ENCODE measurements around the gene PFKFB3.

The PFKFB3 gene

GRCh38 chr10:6226216-6226615 is 23.5 kb downstream of the PFKFB3 start:
- Histone ChIP-seq H3K27ac (no peak overlapping the region), H2AFZ (ENCODE audit: low read depth) (no peak overlapping the region), H3K4me2 (no peak overlapping the region), H3K9ac (no peak overlapping the region), H3K4me1 (ENCODE audit: low read depth, poor library complexity, severe bottlenecking) (no peaks in the 10 kb centered on the region), H3K27me3 (ENCODE audit: insufficient read depth, low read depth) (no peaks in the 10 kb centered on the region), H3K4me3 (IDR thresholded peaks at IDR 0.05; ENCODE audit: insufficient read depth, low read depth, low read length) (no peak overlapping the region), H4K20me1 (ENCODE audit: insufficient read depth) (no peaks in the 10 kb centered on the region), H3K79me2 (ENCODE audit: insufficient read depth, low read depth) (no peaks in the 10 kb centered on the region), H3K36me3 (ENCODE audit: insufficient read depth) (no peaks in the 10 kb centered on the region; the same call in 1 of the 2 replicates)
- TF ChIP-seq CTCF (conservative IDR thresholded peaks at IDR 0.05; ENCODE audit: low read depth, low read length): no peak

GRCh38 chr10:6227346-6227745 is 24.6 kb downstream of the PFKFB3 start:
- Histone ChIP-seq H3K27ac (no peak overlapping the region), H3K4me1 (ENCODE audit: low read depth, poor library complexity, severe bottlenecking) (no peaks in the 10 kb centered on the region), H4K20me1 (ENCODE audit: insufficient read depth) (no peaks in the 10 kb centered on the region), H3K36me3 (ENCODE audit: insufficient read depth) (no peaks in the 10 kb centered on the region; the same call in 1 of the 2 replicates), H3K4me3 (IDR thresholded peaks at IDR 0.05; ENCODE audit: insufficient read depth, low read depth, low read length) (no peak overlapping the region), H3K9ac (no peak overlapping the region), H3K4me2 (no peak overlapping the region), H3K79me2 (ENCODE audit: insufficient read depth, low read depth) (no peaks in the 10 kb centered on the region), H3K27me3 (ENCODE audit: insufficient read depth, low read depth) (no peaks in the 10 kb centered on the region), H2AFZ (ENCODE audit: low read depth) (no peak overlapping the region)
- no peak for TF ChIP-seq CTCF (conservative IDR thresholded peaks at IDR 0.05; ENCODE audit: low read depth, low read length)

- Histone ChIP-seq H3K27ac (no peak overlapping the region), H3K4me2 (no peak overlapping the region), H3K4me1 (ENCODE audit: low read depth, poor library complexity, severe bottlenecking) (no peaks in the 10 kb centered on the region)
Measured at GRCh38 chr10:6228010-6228511, 25.3 kb downstream of the PFKFB3 start.

GRCh38 chr10:6228647-6229046 is 25.9 kb downstream of the PFKFB3 start:
- Histone ChIP-seq H3K4me1 (ENCODE audit: low read depth, poor library complexity, severe bottlenecking) (no peaks in the 10 kb centered on the region), H3K27ac (no peak overlapping the region), H3K4me2 (no peak overlapping the region), H3K36me3 (ENCODE audit: insufficient read depth) (no peaks in the 10 kb centered on the region; the same call in 1 of the 2 replicates), H3K79me2 (ENCODE audit: insufficient read depth, low read depth) (no peaks in the 10 kb centered on the region), H3K27me3 (ENCODE audit: insufficient read depth, low read depth) (no peaks in the 10 kb centered on the region), H3K4me3 (IDR thresholded peaks at IDR 0.05; ENCODE audit: insufficient read depth, low read depth, low read length) (no peak overlapping the region), H2AFZ (ENCODE audit: low read depth) (no peak overlapping the region), H3K9ac (no peak overlapping the region), H4K20me1 (ENCODE audit: insufficient read depth) (no peaks in the 10 kb centered on the region)
- no peak for TF ChIP-seq CTCF (conservative IDR thresholded peaks at IDR 0.05; ENCODE audit: low read depth, low read length)

More at GRCh38 chr10:6228010-6228511, 25.3 kb downstream of the PFKFB3 start:
- H3K79me2 ChIP-seq (ENCODE audit: insufficient read depth, low read depth): no peaks in the 10 kb centered on the region
- no peak overlapping the region for H3K4me3 ChIP-seq (IDR thresholded peaks at IDR 0.05; ENCODE audit: insufficient read depth, low read depth, low read length)
- H3K9ac ChIP-seq: no peak overlapping the region
- no peak for TF ChIP-seq CTCF (conservative IDR thresholded peaks at IDR 0.05; ENCODE audit: low read depth, low read length)
- H3K36me3 ChIP-seq (ENCODE audit: insufficient read depth): no peaks in the 10 kb centered on the region; the same call in 1 of the 2 replicates
- H4K20me1 ChIP-seq (ENCODE audit: insufficient read depth): no peaks in the 10 kb centered on the region
- no peak overlapping the region for H2AFZ ChIP-seq (ENCODE audit: low read depth)
- no peaks in the 10 kb centered on the region for H3K27me3 ChIP-seq (ENCODE audit: insufficient read depth, low read depth)
